ENCODE results near the gene KRTAP12-4. TPM values are rescaled to one million over a fixed set of nuclear protein-coding genes. Genes with fewer than 3 reads are reported as not detected.
A peak's percentile ranks its signal among the peaks of the same experiment; 100 is the strongest.
"Not testable (repeated sequence)": the region's sequence is repeated elsewhere in the genome, so short reads cannot be mapped to it uniquely, and the experiment has no call there.

KRTAP12-4 gene
- total RNA-seq, 3 donors from 2014 or later (not counting 1 experiment from before 2014, with no cell fraction given) = not detected

GRCh38 chr21:44612669-44613229 lies 41.7 kb downstream of the KRTAP12-4 start:
- H3K27ac ChIP-seq (ENCODE audit: low read length) = no peak overlapping the region
- DNase-seq (no peak), ATAC-seq (no peak)
- intact Hi-C loops (cut with micrococcal nuclease) = no loop called here
- H3K4me3 ChIP-seq (ENCODE audit: low read length) = no peak overlapping the region
- no peaks in the 10 kb centered on the region for H3K36me3 ChIP-seq (ENCODE audit: control insufficient read depth, insufficient read depth, low read length)
- Mint-ChIP-seq H3K27ac (no peak overlapping the region), H3K4me1 (peaks cover 1 to 20% of the 10 kb centered on the region in 2 donors), H3K27me3 (ENCODE audit: low read depth in 2 of 2) (peaks cover 11 to 19% of the 10 kb centered on the region in 2 donors), H3K9me3 (peaks cover 2 to 14% of the 10 kb centered on the region in 2 donors), H3K36me3 (peaks cover 15% of the 10 kb centered on the region), H3K4me3 (no peak overlapping the region)
- peaks cover 15% of the 10 kb centered on the region for H3K4me1 ChIP-seq (ENCODE audit: control insufficient read depth, insufficient read depth, low read length)
- H3K27me3 ChIP-seq (ENCODE audit: control insufficient read depth, insufficient read depth, low read length) = no peaks in the 10 kb centered on the region
- no peak for TF ChIP-seq CTCF (IDR thresholded peaks at IDR 0.05)
- peaks cover 27% of the 10 kb centered on the region for H3K9me3 ChIP-seq (ENCODE audit: control insufficient read depth, insufficient read depth, low read length)
- WGBS (ENCODE audit: insufficient coverage) = 88% methylated on average over 13 of the region's 13 CpGs

- peaks cover 14 to 23% of the 10 kb centered on the region in 2 donors for H3K27me3 Mint-ChIP-seq (ENCODE audit: low read depth in 2 of 2)
- no peaks in the 10 kb centered on the region for H3K27me3 ChIP-seq (ENCODE audit: control insufficient read depth, insufficient read depth, low read length)
- intact Hi-C loops (cut with micrococcal nuclease) = no loop called here
- peaks cover 15% of the 10 kb centered on the region for H3K36me3 Mint-ChIP-seq
- peaks cover 27% of the 10 kb centered on the region for H3K9me3 ChIP-seq (ENCODE audit: control insufficient read depth, insufficient read depth, low read length)
- DNase-seq (no peak), ATAC-seq (peak in 1 of 3 donors; percentile 43)
- H3K4me3 Mint-ChIP-seq = peak within 1 kb of the TSS; percentile 17
- peaks cover 0 to 20% of the 10 kb centered on the region in 2 donors for H3K4me1 Mint-ChIP-seq
- H3K36me3 ChIP-seq (ENCODE audit: control insufficient read depth, insufficient read depth, low read length) = no peaks in the 10 kb centered on the region
- 85% methylated on average over 8 of the region's 8 CpGs for WGBS (ENCODE audit: insufficient coverage)
- no peak within 1 kb of the TSS for H3K27ac Mint-ChIP-seq
- peaks cover 15% of the 10 kb centered on the region for H3K4me1 ChIP-seq (ENCODE audit: control insufficient read depth, insufficient read depth, low read length)
- H3K9me3 Mint-ChIP-seq = peaks cover 2 to 14% of the 10 kb centered on the region in 2 donors
- no peak within 1 kb of the TSS for H3K27ac ChIP-seq (ENCODE audit: low read length)
- no peak within 1 kb of the TSS for H3K4me3 ChIP-seq (ENCODE audit: low read length)
- TF ChIP-seq CTCF (IDR thresholded peaks at IDR 0.05) = no peak
These were observed 42.4 kb downstream of the KRTAP12-4 start, which contains the start of gene KRTAP10-8 for GRCh38 chr21:44612029-44612486. TSS of gene KRTAP10-8 (plus strand) at chr21:44612079. CDS start at chr21:44612101, 22 bp downstream.

GRCh38 chr21:44611551-44611950 lies 42.9 kb downstream of the KRTAP12-4 start:
- Histone ChIP-seq H3K27me3 (ENCODE audit: control insufficient read depth, insufficient read depth, low read length) (no peaks in the 10 kb centered on the region), H3K9me3 (ENCODE audit: control insufficient read depth, insufficient read depth, low read length) (peaks cover 27% of the 10 kb centered on the region), H3K4me3 (ENCODE audit: low read length) (no peak overlapping the region), H3K4me1 (ENCODE audit: control insufficient read depth, insufficient read depth, low read length) (peaks cover 15% of the 10 kb centered on the region), H3K27ac (ENCODE audit: low read length) (no peak overlapping the region), H3K36me3 (ENCODE audit: control insufficient read depth, insufficient read depth, low read length) (no peaks in the 10 kb centered on the region)
- DNase-seq (no peak), ATAC-seq (peak in 1 of 3 donors; percentile 36)
- H3K27ac Mint-ChIP-seq = no peak overlapping the region
- H3K27me3 Mint-ChIP-seq (ENCODE audit: low read depth in 2 of 2) = peaks cover 17 to 26% of the 10 kb centered on the region in 2 donors
- intact Hi-C loops (cut with micrococcal nuclease) = no loop called here
- 91% methylated on average over 4 of the region's 4 CpGs for WGBS (ENCODE audit: insufficient coverage)
- H3K4me3 Mint-ChIP-seq = no peak overlapping the region
- H3K36me3 Mint-ChIP-seq = peaks cover 15% of the 10 kb centered on the region
- H3K9me3 Mint-ChIP-seq = peaks cover 2 to 14% of the 10 kb centered on the region in 2 donors
- no peak for TF ChIP-seq CTCF (IDR thresholded peaks at IDR 0.05)
- peaks cover 0 to 18% of the 10 kb centered on the region in 2 donors for H3K4me1 Mint-ChIP-seq

- H3K4me3 ChIP-seq (ENCODE audit: low read length); H3K4me1 ChIP-seq (ENCODE audit: control insufficient read depth, insufficient read depth, low read length); intact Hi-C loops (cut with micrococcal nuclease); H3K27ac ChIP-seq (ENCODE audit: low read length); H3K27ac Mint-ChIP-seq; H3K36me3 ChIP-seq (ENCODE audit: control insufficient read depth, insufficient read depth, low read length); DNase-seq; H3K4me3 Mint-ChIP-seq; ATAC-seq; H3K27me3 ChIP-seq (ENCODE audit: control insufficient read depth, insufficient read depth, low read length): not testable (repeated sequence)
- peaks cover 15% of the 10 kb centered on the region for H3K36me3 Mint-ChIP-seq
- peaks cover 2 to 14% of the 10 kb centered on the region in 2 donors for H3K9me3 Mint-ChIP-seq
- peaks cover 0 to 12% of the 10 kb centered on the region in 2 donors for H3K4me1 Mint-ChIP-seq
- H3K9me3 ChIP-seq (ENCODE audit: control insufficient read depth, insufficient read depth, low read length) = peaks cover 27% of the 10 kb centered on the region
- 96% methylated on average over 7 of the region's 7 CpGs for whole genome bisulfite sequencing (ENCODE audit: insufficient coverage)
- peaks cover 22 to 38% of the 10 kb centered on the region in 2 donors for H3K27me3 Mint-ChIP-seq (ENCODE audit: low read depth in 2 of 2)
These were observed 44.2 kb downstream of the KRTAP12-4 start for GRCh38 chr21:44610157-44610843.
